Lower leg skin (tissue), 4 donors: ENCODE data around the gene SLC16A9. TPM values are rescaled to one million over a fixed set of nuclear protein-coding genes. Genes with fewer than 3 reads are reported as not detected.

Experiments used
- DNase-seq, 2 donors: peaks; one replicate each; pipeline ENCODE4 v3.0.0-alpha.2; 2019; ENCODE audit warnings: low spot score in 2 of 2
- H3K4me3 ChIP-seq: fragments of 200-600 bp; sonication (generic); 2 replicates; pipeline ENCODE4 v1.5.1; 2017; ENCODE audit warnings: mild to moderate bottlenecking, low read depth; ENCODE audit not compliant: poor library complexity, severe bottlenecking
- POLR2A ChIP-seq, 2 donors: fragments of 450-650 bp; IDR thresholded peaks; one replicate each; pipeline ENCODE4 v1.6.1; 2016 to 2017; ENCODE audit warnings: antibody characterized with exemption in 2 of 2, mild to moderate bottlenecking in 1 of 2, moderate library complexity in 1 of 2
- WGBS, 2 donors: methylation state at CpG; one replicate each; pipeline ENCODE4 v1.1.5; 2018; 5-methylcytosine and 5-hydroxymethylcytosine counted together
- intact Hi-C: fragments of 100-400 bp; cut with DNase I; formaldehyde crosslinking; loops from one replicate; pipeline ENCODE4 v1.15.0; 2023; ENCODE audit warnings: low total_unique reads
- total RNA-seq, 4 donors: library from RNA; depleted of rRNA; stranded (reverse); fragments of >200 nt; gene quantifications; one replicate each; pipeline ENCODE4 v1.1.0, GENCODE V29; 2016
- TF ChIP-seq, protein P1 (sequence below), 3 donors: fragments of 450-650 bp; IDR thresholded peaks; one replicate each; pipeline ENCODE4 v1.5.1; 2016; ENCODE audit warnings: antibody characterized with exemption in 3 of 3, mild to moderate bottlenecking in 3 of 3, moderate library complexity in 2 of 3

Gene SLC16A9
- total RNA-seq, 4 donors from 2014 or later: 0.04 to 0.29 (median 0.16) TPM

DNA sequence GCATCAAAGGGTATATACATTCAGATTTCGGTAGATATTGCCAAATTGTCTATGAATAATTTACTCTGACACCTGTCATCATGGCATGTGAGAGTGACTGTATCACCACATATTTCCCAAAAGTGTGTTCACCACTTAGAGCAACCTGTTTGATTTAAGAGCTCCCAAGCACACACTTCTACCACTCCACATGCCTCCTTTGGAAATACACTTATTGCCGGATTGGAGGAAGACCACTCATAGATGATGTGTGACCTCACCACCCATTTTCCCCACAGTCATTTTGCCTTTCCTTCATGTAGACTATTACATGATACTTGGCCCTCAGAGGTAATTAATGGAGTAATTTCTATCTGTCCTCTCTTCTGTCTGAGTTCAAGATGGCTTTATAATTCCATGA, 75.5 kb downstream of the SLC16A9 start:
- WGBS, 2 donors: 85 to 86% methylated on average over 2 of the region's 2 CpGs
- no peak overlapping the region for H3K4me3 ChIP-seq
- no peak for TF ChIP-seq POLR2A (IDR thresholded peaks at IDR 0.05)
- TF ChIP-seq, protein P1, sequence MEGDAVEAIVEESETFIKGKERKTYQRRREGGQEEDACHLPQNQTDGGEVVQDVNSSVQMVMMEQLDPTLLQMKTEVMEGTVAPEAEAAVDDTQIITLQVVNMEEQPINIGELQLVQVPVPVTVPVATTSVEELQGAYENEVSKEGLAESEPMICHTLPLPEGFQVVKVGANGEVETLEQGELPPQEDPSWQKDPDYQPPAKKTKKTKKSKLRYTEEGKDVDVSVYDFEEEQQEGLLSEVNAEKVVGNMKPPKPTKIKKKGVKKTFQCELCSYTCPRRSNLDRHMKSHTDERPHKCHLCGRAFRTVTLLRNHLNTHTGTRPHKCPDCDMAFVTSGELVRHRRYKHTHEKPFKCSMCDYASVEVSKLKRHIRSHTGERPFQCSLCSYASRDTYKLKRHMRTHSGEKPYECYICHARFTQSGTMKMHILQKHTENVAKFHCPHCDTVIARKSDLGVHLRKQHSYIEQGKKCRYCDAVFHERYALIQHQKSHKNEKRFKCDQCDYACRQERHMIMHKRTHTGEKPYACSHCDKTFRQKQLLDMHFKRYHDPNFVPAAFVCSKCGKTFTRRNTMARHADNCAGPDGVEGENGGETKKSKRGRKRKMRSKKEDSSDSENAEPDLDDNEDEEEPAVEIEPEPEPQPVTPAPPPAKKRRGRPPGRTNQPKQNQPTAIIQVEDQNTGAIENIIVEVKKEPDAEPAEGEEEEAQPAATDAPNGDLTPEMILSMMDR (IDR thresholded peaks at IDR 0.05): no peak
- no peak for DNase-seq
- intact Hi-C loops: loop anchor here (10.0 kb wide), 1 partner anchor 191 kb away; no protein-coding TSS in a partner anchor

GRCh38 chr10:59633063-59633462, 76.6 kb downstream of the SLC16A9 start:
- H3K4me3 ChIP-seq: no peak overlapping the region
- intact Hi-C loops: loop anchor here (10.0 kb wide), 1 partner anchor 192 kb away; no protein-coding TSS in a partner anchor
- DNase-seq: no peak
- WGBS, 2 donors: 71 to 81% methylated on average over 2 of the region's 2 CpGs
- no peak for TF ChIP-seq POLR2A (IDR thresholded peaks at IDR 0.05)
- TF ChIP-seq, protein P1 (IDR thresholded peaks at IDR 0.05): no peak

- intact Hi-C loops: loop anchor here (10.0 kb wide), 1 partner anchor 193 kb away; no protein-coding TSS in a partner anchor
- WGBS, 2 donors: 90 to 92% methylated on average over 4 of the region's 4 CpGs
- TF ChIP-seq POLR2A (IDR thresholded peaks at IDR 0.05): no peak
- TF ChIP-seq, protein P1 (IDR thresholded peaks at IDR 0.05): no peak
- no peak overlapping the region for H3K4me3 ChIP-seq
- no peak for DNase-seq
These were observed 77.5 kb downstream of the SLC16A9 start for GRCh38 chr10:59631882-59632807.

GRCh38 chr10:59631237-59631636, 78.4 kb downstream of the SLC16A9 start:
- TF ChIP-seq POLR2A (IDR thresholded peaks at IDR 0.05): no peak
- TF ChIP-seq, protein P1 (IDR thresholded peaks at IDR 0.05): no peak
- intact Hi-C loops: loop anchor here (10.0 kb wide), 1 partner anchor 194 kb away; no protein-coding TSS in a partner anchor
- H3K4me3 ChIP-seq: no peak overlapping the region
- DNase-seq: no peak

- TF ChIP-seq POLR2A (IDR thresholded peaks at IDR 0.05): no peak
- TF ChIP-seq, protein P1 (IDR thresholded peaks at IDR 0.05): no peak
- no peak for DNase-seq
- WGBS, 2 donors: 90 to 93% methylated on average over 4 of the region's 4 CpGs
- intact Hi-C loops: loop anchor here (10.0 kb wide), 2 partner anchors 176 to 674 kb away; no protein-coding TSS in a partner anchor
- no peak overlapping the region for H3K4me3 ChIP-seq
These were observed 80.7 kb downstream of the SLC16A9 start for GRCh38 chr10:59628965-59629364.
